ENCODE measurements around the gene MICAL2. TPM values are rescaled to one million over a fixed set of nuclear protein-coding genes. Genes with fewer than 3 reads are reported as not detected.

Gene MICAL2
- total RNA-seq, 2 donors from 2014 or later: 13.1 to 285 TPM

GRCh38 chr11:12148882-12149281 is 38.5 kb downstream of the MICAL2 start:
- TF ChIP-seq POLR2AphosphoS5 (IDR thresholded peaks at IDR 0.05) (no peak), CTCF (IDR thresholded peaks at IDR 0.05) (no peak), POLR2A (IDR thresholded peaks at IDR 0.05) (no peak)
- 82% methylated on average over 4 of the region's 4 CpGs for whole genome bisulfite sequencing
- no peaks in the 10 kb centered on the region for H3K9me3 ChIP-seq
- H3K4me3 ChIP-seq: no peak overlapping the region
- H3K36me3 ChIP-seq: no peaks in the 10 kb centered on the region
- H3K27ac ChIP-seq: no peak overlapping the region
- DNase-seq (ENCODE audit: low spot score): no peak
- H3K4me1 ChIP-seq (replicated peaks): no peaks in the 10 kb centered on the region
- no peaks in the 10 kb centered on the region for H3K27me3 ChIP-seq (replicated peaks; ENCODE audit: insufficient read depth)
- intact Hi-C loops (cut with DNase I): no loop called here

- Histone ChIP-seq H3K27me3 (replicated peaks; ENCODE audit: insufficient read depth) (no peaks in the 10 kb centered on the region), H3K36me3 (no peaks in the 10 kb centered on the region), H3K4me3 (no peak overlapping the region), H3K27ac (no peak overlapping the region), H3K4me1 (replicated peaks) (no peaks in the 10 kb centered on the region), H3K9me3 (no peaks in the 10 kb centered on the region)
- no peak for TF ChIP-seq POLR2AphosphoS5 (IDR thresholded peaks at IDR 0.05)
- no peak for TF ChIP-seq POLR2A (IDR thresholded peaks at IDR 0.05)
- no peak for TF ChIP-seq CTCF (IDR thresholded peaks at IDR 0.05)
- intact Hi-C loops (cut with DNase I): no loop called here
- DNase-seq (ENCODE audit: low spot score): no peak
- WGBS: 83% methylated on average over 6 of the region's 6 CpGs
Observed at GRCh38 chr11:12149672-12150225, 39.4 kb downstream of the MICAL2 start.

GRCh38 chr11:12150831-12151382 is 40.5 kb downstream of the MICAL2 start:
- Histone ChIP-seq H3K27ac (no peak overlapping the region), H3K4me3 (no peak overlapping the region), H3K36me3 (no peaks in the 10 kb centered on the region), H3K9me3 (no peaks in the 10 kb centered on the region), H3K27me3 (replicated peaks; ENCODE audit: insufficient read depth) (no peaks in the 10 kb centered on the region), H3K4me1 (replicated peaks) (no peaks in the 10 kb centered on the region)
- 79% methylated on average over 10 of the region's 10 CpGs for WGBS
- no peak for TF ChIP-seq POLR2A (IDR thresholded peaks at IDR 0.05)
- no peak for TF ChIP-seq POLR2AphosphoS5 (IDR thresholded peaks at IDR 0.05)
- no peak for TF ChIP-seq CTCF (IDR thresholded peaks at IDR 0.05)
- no peak for DNase-seq (ENCODE audit: low spot score)
- intact Hi-C loops (cut with DNase I): no loop called here

- TF ChIP-seq POLR2AphosphoS5 (IDR thresholded peaks at IDR 0.05): no peak
- no peak overlapping the region for H3K27ac ChIP-seq
- no peak overlapping the region for H3K4me3 ChIP-seq
- no peaks in the 10 kb centered on the region for H3K27me3 ChIP-seq (replicated peaks; ENCODE audit: insufficient read depth)
- no peak for DNase-seq (ENCODE audit: low spot score)
- no peaks in the 10 kb centered on the region for H3K4me1 ChIP-seq (replicated peaks)
- intact Hi-C loops (cut with DNase I): no loop called here
- H3K36me3 ChIP-seq: no peaks in the 10 kb centered on the region
- 89% methylated on average over 2 of the region's 2 CpGs for WGBS
- H3K9me3 ChIP-seq: no peaks in the 10 kb centered on the region
Observed at GRCh38 chr11:12152321-12152720, 41.9 kb downstream of the MICAL2 start.

GRCh38 chr11:12154871-12155668 is 44.7 kb downstream of the MICAL2 start:
- H3K4me1 ChIP-seq (replicated peaks): no peaks in the 10 kb centered on the region
- no peaks in the 10 kb centered on the region for H3K9me3 ChIP-seq

More at GRCh38 chr11:12154871-12155668, 44.7 kb downstream of the MICAL2 start:
- Histone ChIP-seq H3K4me3 (no peak overlapping the region), H3K36me3 (no peaks in the 10 kb centered on the region), H3K27ac (no peak overlapping the region), H3K27me3 (replicated peaks; ENCODE audit: insufficient read depth) (no peaks in the 10 kb centered on the region)
- intact Hi-C loops (cut with DNase I): no loop called here
- no peak for DNase-seq (ENCODE audit: low spot score)
- WGBS: 97% methylated on average over 6 of the region's 6 CpGs
- TF ChIP-seq CTCF (IDR thresholded peaks at IDR 0.05) (no peak), POLR2A (IDR thresholded peaks at IDR 0.05) (no peak), POLR2AphosphoS5 (IDR thresholded peaks at IDR 0.05) (no peak)
